ENCODE data around the gene F2RL3.

- TF ChIP-seq CTCF (IDR thresholded peaks at IDR 0.05) (no peak), POLR2A (IDR thresholded peaks at IDR 0.05) (no peak)
Measured at GRCh38 chr19:16921766-16922591, 33.2 kb downstream of the F2RL3 start.
